HG03175 (cell line): ENCODE results near the gene GABBR1.

Experiments
- ATAC-seq: cut with Tn5 transposase; IDR thresholded peaks from one replicate; pipeline ENCODE4 v1.9.1; 2021; ENCODE audit warnings: mild to moderate bottlenecking, moderate library complexity; ENCODE audit not compliant: unreplicated experiment

The GABBR1 gene

GRCh38 chr6:29530671-29531310 lies 102.2 kb downstream of the GABBR1 start:
- ATAC-seq, result no peak

GRCh38 chr6:29529956-29530355 lies 103.0 kb downstream of the GABBR1 start:
- no peak for ATAC-seq

DNA sequence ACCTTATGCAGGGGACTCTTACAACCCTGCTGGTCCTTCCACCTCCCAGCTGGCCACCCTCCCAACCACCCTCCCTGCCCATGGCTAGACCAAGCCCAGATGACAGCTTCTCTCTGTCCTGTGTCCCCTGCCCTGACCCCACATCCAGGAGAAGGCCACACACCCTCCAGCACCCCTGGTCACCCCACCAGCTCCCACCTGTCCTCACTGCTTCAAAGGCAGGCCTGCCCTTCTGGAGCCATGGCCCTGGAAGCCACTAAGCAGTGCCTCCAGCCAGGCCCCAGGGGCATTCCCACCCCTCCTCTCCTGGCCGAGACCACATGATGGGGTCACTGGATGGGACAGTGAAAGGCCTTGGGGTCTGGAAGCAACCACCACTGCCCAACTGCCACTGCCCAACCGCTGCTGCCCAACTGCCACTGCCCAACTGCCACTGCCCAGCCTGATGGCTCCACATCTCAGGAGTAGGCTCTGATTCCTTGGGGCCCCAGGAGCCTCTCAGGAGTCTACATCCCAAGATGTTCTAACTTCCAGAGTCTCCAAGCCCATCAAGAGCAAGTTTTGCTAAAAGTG lies 103.9 kb downstream of the GABBR1 start:
- ATAC-seq, result no peak

- ATAC-seq, result no peak
These were observed 104.6 kb downstream of the GABBR1 start for GRCh38 chr6:29528300-29528931.

- ATAC-seq, result no peak
These were observed 105.4 kb downstream of the GABBR1 start for GRCh38 chr6:29527564-29527963.

DNA sequence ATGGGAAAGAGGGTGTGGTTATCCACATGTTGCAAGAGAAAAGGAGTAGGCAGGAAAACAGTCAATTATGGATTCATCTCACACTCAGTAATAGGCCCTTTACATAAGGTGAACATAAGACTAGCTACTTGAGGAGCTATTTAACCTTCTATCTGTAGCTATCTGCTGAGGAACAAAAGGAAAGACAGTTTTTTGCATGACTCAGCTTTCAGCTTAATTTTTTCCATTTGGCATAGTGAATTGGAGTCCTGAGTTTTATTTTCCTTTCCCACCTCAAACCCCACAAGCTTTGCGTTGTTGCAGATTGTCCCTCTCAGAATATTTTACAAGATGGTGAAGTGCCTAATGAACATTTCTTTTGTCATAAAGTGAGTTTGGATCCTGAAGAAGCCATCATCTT lies 105.9 kb downstream of the GABBR1 start:
- no peak for ATAC-seq

DNA sequence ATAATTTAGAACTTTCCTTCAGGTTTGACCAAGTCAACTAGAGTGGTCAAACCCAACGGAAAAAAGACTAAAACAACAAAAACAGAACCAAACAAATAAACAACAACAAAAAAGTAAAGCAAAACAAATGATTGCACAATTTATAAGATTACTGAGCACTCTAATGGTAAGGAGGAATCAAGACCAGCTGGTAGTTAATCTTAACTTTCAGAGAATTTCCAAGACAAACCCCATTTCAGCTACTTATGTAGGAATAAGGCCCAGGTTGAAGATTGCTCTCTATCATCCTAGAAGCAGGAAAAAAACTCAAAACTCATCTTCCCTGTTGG lies 107.7 kb downstream of the GABBR1 start:
- no peak for ATAC-seq

GRCh38 chr6:29524444-29525310 lies 108.3 kb downstream of the GABBR1 start:
- ATAC-seq, result no peak

- ATAC-seq, result no peak
These were observed 108.9 kb downstream of the GABBR1 start for GRCh38 chr6:29524044-29524443.

- ATAC-seq, result no peak
These were observed 110.8 kb downstream of the GABBR1 start for GRCh38 chr6:29522227-29522626.

GRCh38 chr6:29521006-29521680 lies 111.8 kb downstream of the GABBR1 start:
- no peak for ATAC-seq

DNA sequence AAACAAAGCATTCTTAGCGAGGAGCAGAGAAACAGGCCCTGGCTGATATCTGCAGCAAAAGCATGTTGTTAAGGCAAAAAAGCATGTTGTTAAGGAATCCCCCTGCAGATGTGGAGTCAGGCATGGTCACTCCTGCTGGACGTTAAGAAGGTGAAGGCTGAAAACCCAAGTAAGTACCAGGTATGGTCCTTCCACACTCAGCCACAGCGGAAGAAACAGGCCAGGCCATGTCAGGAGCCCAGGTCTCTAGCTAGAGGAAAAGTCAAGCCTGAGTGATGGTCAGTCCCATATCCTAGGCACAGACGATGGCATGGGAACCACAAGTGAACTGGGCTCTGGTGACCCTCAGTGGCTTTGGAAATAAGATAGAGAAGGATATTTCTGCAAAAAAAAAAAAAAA lies 112.8 kb downstream of the GABBR1 start:
- ATAC-seq, result no peak

DNA sequence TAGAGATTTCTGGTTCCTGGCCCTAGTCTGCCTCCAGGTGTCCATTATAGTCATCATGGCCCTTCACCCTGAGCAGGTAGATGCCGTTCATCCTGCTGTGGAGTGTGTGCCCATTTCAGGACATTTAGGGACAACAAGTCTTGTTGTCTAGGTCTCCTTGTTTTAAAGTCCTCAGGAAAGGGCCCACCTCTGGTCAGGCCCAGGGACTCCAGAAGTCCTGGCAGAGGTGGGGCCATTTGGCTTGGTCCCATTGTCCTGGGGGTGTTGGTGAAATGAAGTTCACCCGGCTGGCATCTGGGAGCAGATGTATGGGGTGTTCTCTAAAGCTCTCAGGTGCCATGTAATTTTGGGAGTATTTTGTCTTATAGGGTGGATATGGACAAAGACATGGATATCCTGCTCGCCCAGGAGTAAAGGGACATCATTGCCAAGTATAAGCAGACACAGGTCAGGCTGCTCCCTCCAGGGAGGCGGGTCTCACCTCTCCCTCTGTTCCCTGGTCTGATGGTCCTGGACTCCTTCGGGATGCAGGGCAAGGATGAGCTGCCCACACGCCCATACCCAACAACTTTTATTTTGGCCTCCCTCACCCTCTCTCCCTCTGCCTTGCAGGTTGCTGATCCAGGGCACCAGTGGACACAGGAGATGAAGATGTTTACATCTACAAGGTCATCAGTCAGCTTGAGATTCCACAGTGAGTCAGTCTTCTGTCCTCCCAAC lies 113.5 kb downstream of the GABBR1 start:
- ATAC-seq, result no peak

GRCh38 chr6:29517728-29518440 lies 115.1 kb downstream of the GABBR1 start:
- ATAC-seq, result no peak

GRCh38 chr6:29517245-29517644 lies 115.7 kb downstream of the GABBR1 start:
- ATAC-seq, result no peak

- no peak for ATAC-seq
These were observed 116.9 kb downstream of the GABBR1 start for GRCh38 chr6:29516108-29516507.

- no peak for ATAC-seq
These were observed 122.2 kb downstream of the GABBR1 start for GRCh38 chr6:29510746-29511300.

DNA sequence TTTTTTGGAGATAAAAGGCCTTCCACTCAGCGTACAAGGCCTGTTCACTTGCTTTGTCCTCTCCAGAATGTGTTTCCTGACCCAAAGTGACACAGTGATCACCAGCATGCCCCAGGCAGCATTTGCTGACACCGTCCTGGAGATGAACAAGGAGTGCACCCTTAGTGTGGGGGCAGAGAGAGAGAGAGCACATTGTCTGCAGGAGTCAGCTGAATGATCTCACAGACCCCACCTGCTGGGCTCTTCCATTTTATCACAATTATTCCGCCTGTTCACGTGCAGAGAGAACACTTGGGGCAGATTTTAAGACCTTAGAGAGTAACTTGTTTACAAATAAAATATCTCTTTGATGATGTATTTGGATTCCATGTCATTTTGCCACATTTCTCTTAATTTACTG lies 122.8 kb downstream of the GABBR1 start:
- no peak for ATAC-seq
